HepG2 (cell line): ENCODE results near the gene CLPSL2. TPM values are rescaled to one million over a fixed set of nuclear protein-coding genes. Genes with fewer than 3 reads are reported as not detected.
"Not testable (repeated sequence)": the region's sequence is repeated elsewhere in the genome, so short reads cannot be mapped to it uniquely, and the experiment has no call there.

Experiments used
- ATAC-seq: fragments of 200-7000 bp; cut with Tn5 transposase; 3 replicates; pipeline ENCODE4 v1.9.1; 2020; ENCODE audit warnings: mild to moderate bottlenecking, moderate library complexity
- BruUV-seq: library from RNA; stranded (reverse); fragments of 400-500 nt; replicated peaks from 2 replicates; lab custom pipeline; 2021; lab: Mats Ljungman, UMichigan
- CTCF ChIA-PET: fragments of 300-600 bp; formaldehyde crosslinking; extraction: SDS; loops from one replicate; lab custom pipeline; 2021; ENCODE audit warnings: low total read pairs, inconsistent platforms, low intra/inter-chr PET ratio; lab: Yijun Ruan, JAX
- POLR2A ChIA-PET: fragments of 350-600 bp; sonication (Branson Sonifier 250); formaldehyde crosslinking; loops from one replicate; lab custom pipeline; 2020; ENCODE audit warnings: antibody characterized with exemption, inconsistent platforms; lab: Yijun Ruan, JAX
- DNase-seq: peaks from one replicate; pipeline ENCODE4 v3.0.0-alpha.2; 2015; ENCODE audit warnings: low spot score
- FAIRE-seq: peaks from 3 replicates; lab custom pipeline; 2011; peaks lifted over from hg19 to GRCh38; lab: Jason Lieb, UNC
- H2AFZ ChIP-seq: one replicate; pipeline ENCODE4 v1.6.1; 2011; ENCODE audit warnings: low read length, inconsistent platforms
- H3K27ac ChIP-seq: fragments of 300-600 bp; 3 replicates; pipeline ENCODE4 v1.8.0; 2011; ENCODE audit warnings: mixed run types, mild to moderate bottlenecking, mixed read lengths, low read length, inconsistent platforms; ENCODE audit not compliant: insufficient read depth; ENCODE audit errors: extremely low read length
- H3K27me3 ChIP-seq, 2 experiments: fragments of 200-600 bp in 1 of 2; 2 replicates in 1 of 2; 3 replicates in 1 of 2; pipeline versions ENCODE4 v1.6.0 to v1.8.0; 2011; ENCODE audit warnings: low read length in 2 of 2, mild to moderate bottlenecking in 2 of 2, moderate library complexity in 2 of 2, inconsistent platforms in 1 of 2; ENCODE audit not compliant: insufficient read depth in 2 of 2, control insufficient read depth in 1 of 2
- H3K36me3 ChIP-seq, 2 experiments: fragments of 200-600 bp in 1 of 2; replicated peaks in 1 of 2; 2 replicates in 1 of 2; 3 replicates in 1 of 2; pipeline versions ENCODE4 v1.5.1 to v1.8.0; 2011; ENCODE audit warnings: low read length in 2 of 2, inconsistent platforms in 1 of 2; ENCODE audit not compliant: insufficient read depth in 2 of 2, control insufficient read depth in 1 of 2
- H3K4me1 ChIP-seq: 2 replicates; pipeline ENCODE4 v1.5.1; 2012; ENCODE audit warnings: low read length, inconsistent platforms; ENCODE audit not compliant: insufficient read depth
- H3K4me2 ChIP-seq: 2 replicates; pipeline ENCODE4 v1.6.0; 2011; ENCODE audit warnings: low read depth, low read length, inconsistent platforms
- H3K4me3 ChIP-seq, 3 experiments: fragments of 200-600 bp in 1 of 3; sonication (generic), shearing (Covaris generic) in 1 of 3; replicated peaks in 1 of 3; 2 replicates each; pipeline ENCODE4 v1.5.1; 2011 to 2016; ENCODE audit warnings: low read length in 3 of 3, inconsistent platforms in 2 of 3, low read depth in 2 of 3, mild to moderate bottlenecking in 2 of 3, control low read depth in 1 of 3, mixed read lengths in 1 of 3; ENCODE audit not compliant: insufficient read depth in 1 of 3
- H3K79me2 ChIP-seq: one replicate; pipeline ENCODE4 v1.6.1; 2011; ENCODE audit warnings: low read length, inconsistent platforms; ENCODE audit not compliant: insufficient read depth
- H3K9ac ChIP-seq: 2 replicates; pipeline ENCODE4 v1.6.0; 2011; ENCODE audit warnings: mild to moderate bottlenecking, low read depth, low read length, inconsistent platforms; ENCODE audit not compliant: insufficient read depth
- H3K9me3 ChIP-seq: 2 replicates; pipeline ENCODE4 v1.5.1; 2012; ENCODE audit warnings: mild to moderate bottlenecking, low read length
- H4K20me1 ChIP-seq: 2 replicates; pipeline ENCODE4 v1.6.0; 2011; ENCODE audit warnings: inconsistent platforms, mild to moderate bottlenecking, low read length, moderate library complexity; ENCODE audit not compliant: insufficient read depth
- ADNP ChIP-seq: sonication (generic); formaldehyde crosslinking; IDR thresholded peaks from 2 replicates; pipeline ENCODE4 v1.4.0; 2020; ENCODE audit warnings: missing genetic modification reagents
- ATF7 ChIP-seq, 2 experiments: fragments of 450-650 bp in 1 of 2; sonication (generic) in 1 of 2; formaldehyde crosslinking in 1 of 2; IDR thresholded peaks; 2 replicates each; pipeline versions ENCODE4 v1.4.0 to v1.6.1; 2016 to 2020; ENCODE audit warnings: antibody characterized with exemption in 1 of 2, mild to moderate bottlenecking in 1 of 2, missing genetic modification reagents in 1 of 2
- HNRNPLL ChIP-seq: fragments of 200-400 bp; formaldehyde crosslinking; IDR thresholded peaks from 2 replicates; pipeline ENCODE4 v1.6.1; 2017; ENCODE audit warnings: mild to moderate bottlenecking, low read depth, low read length; ENCODE audit not compliant: poor library complexity, severe bottlenecking
- SMARCC2 ChIP-seq: fragments of 450-650 bp; IDR thresholded peaks from 2 replicates; pipeline ENCODE4 v1.6.1; 2017; ENCODE audit warnings: antibody characterized with exemption, mild to moderate bottlenecking
- ZNF33B ChIP-seq: sonication (generic); formaldehyde crosslinking; IDR thresholded peaks from 2 replicates; pipeline ENCODE4 v1.5.1; 2020; ENCODE audit warnings: mild to moderate bottlenecking, missing genetic modification reagents
- ZNF646 ChIP-seq: sonication (generic); formaldehyde crosslinking; IDR thresholded peaks from 2 replicates; pipeline ENCODE4 v1.9.0; 2021; ENCODE audit warnings: mild to moderate bottlenecking, missing genetic modification reagents
- ZNF704 ChIP-seq: sonication (generic); formaldehyde crosslinking; IDR thresholded peaks from 2 replicates; pipeline ENCODE4 v1.8.1; 2023; ENCODE audit warnings: mild to moderate bottlenecking, inconsistent platforms, moderate library complexity, missing genetic modification reagents, borderline replicate concordance
- ZSCAN12 ChIP-seq: sonication (generic); formaldehyde crosslinking; IDR thresholded peaks from 2 replicates; pipeline ENCODE4 v1.9.0; 2021; ENCODE audit warnings: mild to moderate bottlenecking, missing genetic modification reagents
- WGBS: methylation state at CpG from one replicate; pipeline ENCODE4 v1.1.6; 2017; ENCODE audit warnings: low lambda C conversion rate; 5-methylcytosine and 5-hydroxymethylcytosine counted together
- in situ Hi-C: cut with HindIII; loops from 2 replicates; pipeline ENCODE4 v1.10.0; 2017; ENCODE audit warnings: low pct_unique_long_range_greater_than_20kb; ENCODE audit not compliant: extremely low pct_ligation_motif_present
- intact Hi-C: fragments of 100-400 bp; cut with micrococcal nuclease; formaldehyde crosslinking; loops from one replicate; pipeline ENCODE4 v1.10.0; 2022; ENCODE audit not compliant: unreplicated experiment
- polyA plus RNA-seq, 8 experiments: library from polyadenylated mRNA; depleted of rRNA in 3 of 8; stranded (reverse) in 7 of 8; unstranded in 1 of 8; fragments of >200 nt; fragmentation: Illumina TruSeq in 4 of 8; extraction: Trizol in 4 of 8; gene quantifications; 2 replicates each; pipeline versions ENCODE4 v1.2.1 to v1.2.3, GENCODE V29; 2011 to 2016; ENCODE audit warnings: low read depth in 4 of 8, missing spikeins in 1 of 8, mixed read lengths in 1 of 8; ENCODE audit not compliant: insufficient read depth in 1 of 8
- total RNA-seq, 5 experiments: library from RNA; depleted of rRNA; stranded (reverse); fragments of >200 nt; fragmentation: Illumina TruSeq; extraction: Trizol; gene quantifications; 2 replicates each; pipeline ENCODE4 v1.2.3, GENCODE V29; 2016; ENCODE audit warnings: low read depth in 1 of 5

Gene CLPSL2
- total and polyA plus RNA-seq, 2 of the 13 experiments (the other 11 are each of a cell fraction or from before 2014, with no cell fraction given): not detected

- FAIRE-seq: not testable (repeated sequence)
These were observed 42.1 kb upstream of the CLPSL2 start for GRCh38 chr6:35734319-35734718.

GRCh38 chr6:35735452-35735851 is 40.9 kb upstream of the CLPSL2 start:
- FAIRE-seq: no peak
- Histone ChIP-seq H3K27ac (no peak overlapping the region), H2AFZ (no peak overlapping the region), H3K27me3 (no peaks in the 10 kb centered on the region), H3K79me2 (no peaks in the 10 kb centered on the region), H3K9ac (no peak overlapping the region), H3K4me1 (peaks cover 69% of the 10 kb centered on the region), H3K9me3 (no peaks in the 10 kb centered on the region), H3K36me3 (no peaks in the 10 kb centered on the region), H3K4me3 (no peak overlapping the region), H4K20me1 (no peaks in the 10 kb centered on the region), H3K4me2 (no peak overlapping the region)
- in situ Hi-C loops (loop anchor here (5.0 to 10.0 kb wide), 2 partner anchors 153 to 421 kb away; no protein-coding TSS in a partner anchor), intact Hi-C loops (loop anchor here (10.0 kb wide), 1 partner anchor 441 kb away; the partner anchor contains the start of gene DEF6)
- POLR2A ChIA-PET: interaction anchor here (1.7 kb wide), 1 partner anchor 133 kb away, joined by 7 read pairs; no protein-coding TSS in a partner anchor
- no peak for ATAC-seq
- BruUV-seq: no TSS peak
- CTCF ChIA-PET: interaction anchor here (1.3 to 5.0 kb wide), 2 partner anchors 111 to 152 kb away, joined by 4 to 131 read pairs; no protein-coding TSS in a partner anchor
- DNase-seq: no peak
- WGBS: 88% methylated on average over 1 of the region's 3 CpGs
- no peak for TF ChIP-seq HNRNPLL
- no peak for TF ChIP-seq SMARCC2
- TF ChIP-seq ZNF33B (CRISPR knock-in tag): no peak
- TF ChIP-seq ZNF704: no peak
- no peak for TF ChIP-seq ADNP (CRISPR knock-in tag)
- no peak for TF ChIP-seq ZNF646 (CRISPR knock-in tag)
- no peak for TF ChIP-seq ZSCAN12 (CRISPR knock-in tag)

More at GRCh38 chr6:35734319-35734718, 42.1 kb upstream of the CLPSL2 start:
- not testable (repeated sequence) for H3K27ac ChIP-seq; H2AFZ ChIP-seq; H3K4me2 ChIP-seq; DNase-seq; H3K9ac ChIP-seq; TF ChIP-seq ATF7 (CRISPR knock-in tag; IDR thresholded peaks at IDR 0.05)
- H3K4me1 ChIP-seq: peaks cover 69% of the 10 kb centered on the region
- TF ChIP-seq ATF7 (IDR thresholded peaks at IDR 0.05): 0 out of 2 replicates have a peak, but pooled peaks have one; percentile 26
- TF ChIP-seq, all 625 proteins: peak for 1; not testable (repeated sequence) for 624
- intact Hi-C loops (loop anchor here (10.0 kb wide), 1 partner anchor 440 kb away; the partner anchor contains the start of gene DEF6), in situ Hi-C loops (loop anchor here (10.0 kb wide), 1 partner anchor 420 kb away; no protein-coding TSS in a partner anchor)
- BruUV-seq, H3K36me3 ChIP-seq, H3K4me3 ChIP-seq, H4K20me1 ChIP-seq, ATAC-seq, POLR2A ChIA-PET, H3K27me3 ChIP-seq, H3K9me3 ChIP-seq, H3K79me2 ChIP-seq: not testable (repeated sequence)
- CTCF ChIA-PET: interaction anchor here (5.0 kb wide), 1 partner anchor 151 kb away, joined by 131 read pairs; no protein-coding TSS in a partner anchor
- WGBS: 92% methylated on average over 12 of the region's 12 CpGs
